HepG2 (cell line): Measurements from ENCODE around the gene CPT1C. TPM values are rescaled to one million over a fixed set of nuclear protein-coding genes. Genes with fewer than 3 reads are reported as not detected.
A peak's percentile ranks its signal among the peaks of the same experiment; 100 is the strongest.

Source experiments
- ATAC-seq: fragments of 200-7000 bp; cut with Tn5 transposase; 3 replicates; pipeline ENCODE4 v1.9.1; 2020; ENCODE audit warnings: mild to moderate bottlenecking, moderate library complexity
- BruUV-seq: library from RNA; stranded (reverse); fragments of 400-500 nt; replicated peaks from 2 replicates; lab custom pipeline; 2021; lab: Mats Ljungman, UMichigan
- CTCF ChIA-PET: fragments of 300-600 bp; formaldehyde crosslinking; extraction: SDS; loops from one replicate; lab custom pipeline; 2021; ENCODE audit warnings: low total read pairs, inconsistent platforms, low intra/inter-chr PET ratio; lab: Yijun Ruan, JAX
- POLR2A ChIA-PET: fragments of 350-600 bp; sonication (Branson Sonifier 250); formaldehyde crosslinking; loops from one replicate; lab custom pipeline; 2020; ENCODE audit warnings: antibody characterized with exemption, inconsistent platforms; lab: Yijun Ruan, JAX
- DNase-seq: peaks from one replicate; pipeline ENCODE4 v3.0.0-alpha.2; 2015; ENCODE audit warnings: low spot score
- FAIRE-seq: peaks from 3 replicates; lab custom pipeline; 2011; peaks lifted over from hg19 to GRCh38; lab: Jason Lieb, UNC
- H2AFZ ChIP-seq: one replicate; pipeline ENCODE4 v1.6.1; 2011; ENCODE audit warnings: low read length, inconsistent platforms
- H3K27ac ChIP-seq: fragments of 300-600 bp; 3 replicates; pipeline ENCODE4 v1.8.0; 2011; ENCODE audit warnings: mixed run types, mild to moderate bottlenecking, mixed read lengths, low read length, inconsistent platforms; ENCODE audit not compliant: insufficient read depth; ENCODE audit errors: extremely low read length
- H3K27me3 ChIP-seq, 2 experiments: fragments of 200-600 bp in 1 of 2; 2 replicates in 1 of 2; 3 replicates in 1 of 2; pipeline versions ENCODE4 v1.6.0 to v1.8.0; 2011; ENCODE audit warnings: low read length in 2 of 2, mild to moderate bottlenecking in 2 of 2, moderate library complexity in 2 of 2, inconsistent platforms in 1 of 2; ENCODE audit not compliant: insufficient read depth in 2 of 2, control insufficient read depth in 1 of 2
- H3K36me3 ChIP-seq, 2 experiments: fragments of 200-600 bp in 1 of 2; replicated peaks in 1 of 2; 2 replicates in 1 of 2; 3 replicates in 1 of 2; pipeline versions ENCODE4 v1.5.1 to v1.8.0; 2011; ENCODE audit warnings: low read length in 2 of 2, inconsistent platforms in 1 of 2; ENCODE audit not compliant: insufficient read depth in 2 of 2, control insufficient read depth in 1 of 2
- H3K4me1 ChIP-seq: 2 replicates; pipeline ENCODE4 v1.5.1; 2012; ENCODE audit warnings: low read length, inconsistent platforms; ENCODE audit not compliant: insufficient read depth
- H3K4me2 ChIP-seq: 2 replicates; pipeline ENCODE4 v1.6.0; 2011; ENCODE audit warnings: low read depth, low read length, inconsistent platforms
- H3K4me3 ChIP-seq, 3 experiments: fragments of 200-600 bp in 1 of 3; sonication (generic), shearing (Covaris generic) in 1 of 3; replicated peaks in 1 of 3; 2 replicates each; pipeline ENCODE4 v1.5.1; 2011 to 2016; ENCODE audit warnings: low read length in 3 of 3, inconsistent platforms in 2 of 3, low read depth in 2 of 3, mild to moderate bottlenecking in 2 of 3, control low read depth in 1 of 3, mixed read lengths in 1 of 3; ENCODE audit not compliant: insufficient read depth in 1 of 3
- H3K79me2 ChIP-seq: one replicate; pipeline ENCODE4 v1.6.1; 2011; ENCODE audit warnings: low read length, inconsistent platforms; ENCODE audit not compliant: insufficient read depth
- H3K9ac ChIP-seq: 2 replicates; pipeline ENCODE4 v1.6.0; 2011; ENCODE audit warnings: mild to moderate bottlenecking, low read depth, low read length, inconsistent platforms; ENCODE audit not compliant: insufficient read depth
- H3K9me3 ChIP-seq: 2 replicates; pipeline ENCODE4 v1.5.1; 2012; ENCODE audit warnings: mild to moderate bottlenecking, low read length
- H4K20me1 ChIP-seq: 2 replicates; pipeline ENCODE4 v1.6.0; 2011; ENCODE audit warnings: inconsistent platforms, mild to moderate bottlenecking, low read length, moderate library complexity; ENCODE audit not compliant: insufficient read depth
- ATAD3A ChIP-seq: sonication (generic); formaldehyde crosslinking; IDR thresholded peaks from 2 replicates; pipeline ENCODE4 v1.4.0; 2020; ENCODE audit warnings: missing genetic modification reagents
- ETS1 ChIP-seq: sonication (generic); formaldehyde crosslinking; IDR thresholded peaks from 2 replicates; pipeline ENCODE4 v1.4.0; 2020; ENCODE audit warnings: missing genetic modification reagents
- FOSL2 ChIP-seq: sonication (generic); formaldehyde crosslinking; IDR thresholded peaks from 2 replicates; pipeline ENCODE4 v1.4.0; 2020; ENCODE audit warnings: missing genetic modification reagents
- ISX ChIP-seq: sonication (generic); formaldehyde crosslinking; conservative IDR thresholded peaks from 2 replicates; pipeline ENCODE4 v1.5.0; 2020; ENCODE audit warnings: missing genetic modification reagents
- KMT2B ChIP-seq: IDR thresholded peaks from 2 replicates; pipeline ENCODE4 v1.6.1; 2016; ENCODE audit warnings: missing genetic modification reagents, missing compliant biosample characterization
- POGZ ChIP-seq: sonication (generic); formaldehyde crosslinking; IDR thresholded peaks from 2 replicates; pipeline ENCODE4 v1.4.0; 2020; ENCODE audit warnings: mild to moderate bottlenecking, missing genetic modification reagents
- SRY ChIP-seq: sonication (generic); formaldehyde crosslinking; IDR thresholded peaks from 2 replicates; pipeline ENCODE4 v1.8.0; 2022; ENCODE audit warnings: mild to moderate bottlenecking, missing genetic modification reagents
- ZNF329 ChIP-seq: sonication (generic); formaldehyde crosslinking; IDR thresholded peaks from 2 replicates; pipeline ENCODE4 v1.9.0; 2021; ENCODE audit warnings: low read depth, mild to moderate bottlenecking, missing genetic modification reagents
- ZNF343 ChIP-seq: sonication (generic); formaldehyde crosslinking; IDR thresholded peaks from 2 replicates; pipeline ENCODE4 v1.4.0; 2020; ENCODE audit warnings: mild to moderate bottlenecking, missing genetic modification reagents
- ZNF460 ChIP-seq: sonication (generic); formaldehyde crosslinking; IDR thresholded peaks from 2 replicates; pipeline ENCODE4 v1.5.1; 2020; ENCODE audit warnings: missing genetic modification reagents, mild to moderate bottlenecking, borderline replicate concordance
- ZNF549 ChIP-seq: sonication (generic); formaldehyde crosslinking; IDR thresholded peaks from 2 replicates; pipeline ENCODE4 v1.5.0; 2020; ENCODE audit warnings: missing genetic modification reagents
- ZNF687 ChIP-seq: sonication (generic); formaldehyde crosslinking; IDR thresholded peaks from 2 replicates; pipeline ENCODE4 v1.5.1; 2020; ENCODE audit warnings: mild to moderate bottlenecking, missing genetic modification reagents, moderate library complexity
- WGBS: methylation state at CpG from one replicate; pipeline ENCODE4 v1.1.6; 2017; ENCODE audit warnings: low lambda C conversion rate; 5-methylcytosine and 5-hydroxymethylcytosine counted together
- in situ Hi-C: cut with HindIII; loops from 2 replicates; pipeline ENCODE4 v1.10.0; 2017; ENCODE audit warnings: low pct_unique_long_range_greater_than_20kb; ENCODE audit not compliant: extremely low pct_ligation_motif_present
- intact Hi-C: fragments of 100-400 bp; cut with micrococcal nuclease; formaldehyde crosslinking; loops from one replicate; pipeline ENCODE4 v1.10.0; 2022; ENCODE audit not compliant: unreplicated experiment
- polyA plus RNA-seq, 8 experiments: library from polyadenylated mRNA; depleted of rRNA in 3 of 8; stranded (reverse) in 7 of 8; unstranded in 1 of 8; fragments of >200 nt; fragmentation: Illumina TruSeq in 4 of 8; extraction: Trizol in 4 of 8; gene quantifications; 2 replicates each; pipeline versions ENCODE4 v1.2.1 to v1.2.3, GENCODE V29; 2011 to 2016; ENCODE audit warnings: low read depth in 4 of 8, missing spikeins in 1 of 8, mixed read lengths in 1 of 8; ENCODE audit not compliant: insufficient read depth in 1 of 8
- total RNA-seq, 5 experiments: library from RNA; depleted of rRNA; stranded (reverse); fragments of >200 nt; fragmentation: Illumina TruSeq; extraction: Trizol; gene quantifications; 2 replicates each; pipeline ENCODE4 v1.2.3, GENCODE V29; 2016; ENCODE audit warnings: low read depth in 1 of 5

The CPT1C gene
- total and polyA plus RNA-seq, 2 of the 13 experiments (the other 11 are each of a cell fraction or from before 2014, with no cell fraction given): 0.18 TPM; not detected in 1

- ChIA-PET CTCF (no interaction called here), POLR2A (no interaction called here)
- no peak for DNase-seq
- TF ChIP-seq ZNF549 (CRISPR knock-in tag) (no peak), FOSL2 (CRISPR knock-in tag) (no peak), ISX (CRISPR knock-in tag) (no peak), SRY (no peak), ZNF329 (CRISPR knock-in tag) (no peak), ATAD3A (no peak)
- Histone ChIP-seq H2AFZ (no peak overlapping the region), H3K9ac (no peak overlapping the region), H3K4me2 (no peak overlapping the region), H3K4me1 (peaks cover 9% of the 10 kb centered on the region; the same call in 1 of the 2 replicates), H3K27me3 (peaks cover 0 to 7% of the 10 kb centered on the region in 2 experiments; a peak in 1 of 5 replicates), H3K27ac (no peak overlapping the region), H3K4me3 (no peak overlapping the region), H3K9me3 (peaks cover 12% of the 10 kb centered on the region), H4K20me1 (no peaks in the 10 kb centered on the region), H3K36me3 (no peaks in the 10 kb centered on the region), H3K79me2 (no peaks in the 10 kb centered on the region)
- intact Hi-C loops: no loop called here
- no peak for FAIRE-seq
- no TSS peak for BruUV-seq
- no peak for ATAC-seq
- WGBS: 67% methylated on average over 3 of the region's 3 CpGs
- in situ Hi-C loops: no loop called here
These were observed 65.0 kb downstream of the CPT1C start for GRCh38 chr19:49755956-49756355.

- POLR2A ChIA-PET: interaction anchor here (1.0 kb wide), 1 partner anchor 92 kb away, joined by 3 read pairs; the partner anchor contains the start of gene PTOV1
- peak; percentile 59; the same call in 2 of the 3 replicates for ATAC-seq
These were observed 67.4 kb downstream of the CPT1C start for GRCh38 chr19:49758292-49758691.

More at GRCh38 chr19:49758292-49758691, 67.4 kb downstream of the CPT1C start:
- Histone ChIP-seq H3K9ac (no peak overlapping the region), H3K4me1 (peaks cover 21% of the 10 kb centered on the region), H2AFZ (no peak overlapping the region), H3K36me3 (no peaks in the 10 kb centered on the region), H3K4me2 (peak overlapping the region; percentile 36; the same call in 1 of the 2 replicates), H4K20me1 (no peaks in the 10 kb centered on the region), H3K9me3 (peaks cover 5% of the 10 kb centered on the region), H3K27me3 (peaks cover 0 to 7% of the 10 kb centered on the region in 2 experiments; a peak in 1 of 5 replicates), H3K4me3 (no peak overlapping the region; a peak in 1 of 6 replicates), H3K79me2 (no peaks in the 10 kb centered on the region), H3K27ac (no peak overlapping the region)
- WGBS: 0% methylated on average over 4 of the region's 7 CpGs
- TF ChIP-seq KMT2B: no peak
- no peak for TF ChIP-seq POGZ (CRISPR knock-in tag)
- TF ChIP-seq ZNF460 (CRISPR knock-in tag): 0 out of 2 replicates have a peak, but pooled peaks have one; percentile 22
- 0 out of 2 replicates have a peak, but pooled peaks have one; percentile 16 for TF ChIP-seq ZNF687 (CRISPR knock-in tag)
- TF ChIP-seq ZNF343 (CRISPR knock-in tag): no peak
- TF ChIP-seq ETS1 (CRISPR knock-in tag): no peak
- CTCF ChIA-PET: no interaction called here
- intact Hi-C loops (no loop called here), in situ Hi-C loops (no loop called here)
- BruUV-seq: no TSS peak
- FAIRE-seq: no peak
- no peak for DNase-seq
